GM12878 (cell line): Measurements from ENCODE around the gene RNF220. TPM values are rescaled to one million over a fixed set of nuclear protein-coding genes. Genes with fewer than 3 reads are reported as not detected.

Source experiments
- ATAC-seq: fragments of 200-7000 bp; cut with Tn5 transposase; 3 replicates; pipeline ENCODE4 v1.9.1; 2020; ENCODE audit warnings: mild to moderate bottlenecking, moderate library complexity
- BruUV-seq: library from RNA; stranded (reverse); fragments of 400-500 nt; replicated peaks from 2 replicates; lab custom pipeline; 2021; lab: Mats Ljungman, UMichigan
- CTCF ChIA-PET: fragments of 300-600 bp; sonication (Branson Sonifier 250); formaldehyde crosslinking; extraction: SDS; loops from one replicate; lab custom pipeline; 2021; ENCODE audit warnings: inconsistent platforms; lab: Yijun Ruan, JAX
- POLR2A ChIA-PET: fragments of 350-600 bp; formaldehyde crosslinking; extraction: SDS; loops from one replicate; lab custom pipeline; 2021; ENCODE audit warnings: inconsistent platforms; lab: Charles Lee
- RAD21 ChIA-PET: fragments of 300-600 bp; sonication (Branson Sonifier 250); formaldehyde crosslinking; loops from one replicate; lab custom pipeline; 2023; ENCODE audit warnings: antibody characterized with exemption; ENCODE audit not compliant: unreplicated experiment; lab: Charles Lee
- SMC1A ChIA-PET: fragments of 300-600 bp; sonication (Branson Sonifier 250); formaldehyde crosslinking; loops from one replicate; lab custom pipeline; 2023; ENCODE audit not compliant: unreplicated experiment, uncharacterized antibody; lab: Charles Lee
- DNase-seq: peaks from one replicate; pipeline ENCODE4 v3.0.0-alpha.2; 2011; ENCODE audit warnings: low read depth, low spot score
- FAIRE-seq: peaks from 3 replicates; lab custom pipeline; 2011; peaks lifted over from hg19 to GRCh38; lab: Jason Lieb, UNC
- H2AFZ ChIP-seq: 2 replicates; pipeline ENCODE4 v1.6.0; 2011; ENCODE audit warnings: low read depth, low read length, control low read depth; ENCODE audit not compliant: control insufficient read depth
- H3K27ac ChIP-seq: 2 replicates; pipeline ENCODE4 v1.5.1; 2011; ENCODE audit warnings: control low read depth; ENCODE audit not compliant: control insufficient read depth, insufficient read depth
- H3K27me3 ChIP-seq, 2 experiments: replicated peaks in 1 of 2; 2 replicates each; pipeline versions ENCODE4 v1.6.0 to v1.6.1; 2011; ENCODE audit warnings: low read length in 1 of 2; ENCODE audit not compliant: control insufficient read depth in 2 of 2, insufficient read depth in 2 of 2
- H3K36me3 ChIP-seq, 2 experiments: 2 replicates each; pipeline ENCODE4 v1.5.1; 2011; ENCODE audit warnings: low read length in 1 of 2; ENCODE audit not compliant: control insufficient read depth in 2 of 2, insufficient read depth in 2 of 2
- H3K4me1 ChIP-seq: 2 replicates; pipeline ENCODE4 v1.6.1; 2011; ENCODE audit warnings: mild to moderate bottlenecking, low read length, moderate library complexity, mixed read lengths; ENCODE audit not compliant: control insufficient read depth, insufficient read depth
- H3K4me2 ChIP-seq: 2 replicates; pipeline ENCODE4 v1.6.0; 2011; ENCODE audit warnings: control low read depth; ENCODE audit not compliant: control insufficient read depth, insufficient read depth
- H3K4me3 ChIP-seq: fragments of 200-600 bp; sonication (generic); 2 replicates; pipeline ENCODE4 v1.5.1; 2016
- H3K79me2 ChIP-seq: 2 replicates; pipeline ENCODE4 v1.6.0; 2011; ENCODE audit warnings: low read length; ENCODE audit not compliant: control insufficient read depth, insufficient read depth
- H3K9ac ChIP-seq: 2 replicates; pipeline ENCODE4 v1.8.0; 2011; ENCODE audit warnings: low read length, control low read depth, mixed read lengths; ENCODE audit not compliant: control insufficient read depth, insufficient read depth
- H3K9me3 ChIP-seq: replicated peaks from 3 replicates; pipeline ENCODE4 v1.5.1; 2011; ENCODE audit warnings: mild to moderate bottlenecking, low read length; ENCODE audit not compliant: control insufficient read depth, insufficient read depth
- H4K20me1 ChIP-seq: 2 replicates; pipeline ENCODE4 v1.6.0; 2011; ENCODE audit not compliant: control insufficient read depth, insufficient read depth
- FOS ChIP-seq: IDR thresholded peaks from 3 replicates; pipeline ENCODE4 v1.6.1; 2011; ENCODE audit warnings: borderline replicate concordance; ENCODE audit not compliant: insufficient read length; ENCODE audit errors: extremely low read depth
- HDAC6 ChIP-seq: fragments of 200-600 bp; sonication (generic); IDR thresholded peaks from one replicate; pipeline ENCODE4 v1.8.0; 2017; ENCODE audit warnings: antibody characterized with exemption; ENCODE audit not compliant: unreplicated experiment
- NFIC ChIP-seq: IDR thresholded peaks from 2 replicates; pipeline ENCODE4 v1.6.1; 2012; ENCODE audit warnings: low read depth, mild to moderate bottlenecking, inconsistent platforms, low read length, moderate library complexity
- POLR2AphosphoS2 ChIP-seq: IDR thresholded peaks from 2 replicates; pipeline ENCODE4 v1.6.1; 2011; ENCODE audit warnings: low read depth, mild to moderate bottlenecking, low read length, improper control_type of control experiment, moderate library complexity
- YY1 ChIP-seq: IDR thresholded peaks from 2 replicates; pipeline ENCODE4 v1.6.1; 2011; ENCODE audit warnings: low read depth, mild to moderate bottlenecking, low read length
- ZSCAN29 ChIP-seq: fragments of 450-650 bp; IDR thresholded peaks from 2 replicates; pipeline ENCODE4 v1.6.1; 2017; ENCODE audit warnings: mild to moderate bottlenecking, moderate library complexity
- WGBS: methylation state at CpG from one replicate; pipeline ENCODE4 v1.1.6; 2016; ENCODE audit warnings: low lambda C conversion rate; ENCODE audit not compliant: insufficient replicate concordance, insufficient coverage; ENCODE audit errors: missing lambda C conversion rate; 5-methylcytosine and 5-hydroxymethylcytosine counted together
- in situ Hi-C: fragments of 300-500 bp; cut with MboI; formaldehyde crosslinking; loops from 9 replicates; pipeline ENCODE4 v1.14.3; 2018; ENCODE audit warnings: mixed read lengths
- intact Hi-C: fragments of 100-400 bp; cut with micrococcal nuclease; formaldehyde crosslinking; loops from one replicate; pipeline ENCODE4 v1.14.2; 2022; ENCODE audit not compliant: unreplicated experiment
- polyA plus RNA-seq, 11 experiments: library from polyadenylated mRNA; depleted of rRNA in 4 of 11; unstranded in 6 of 11; stranded (reverse) in 5 of 11; fragments of >200 nt; fragmentation: Nextera tagmentation in 4 of 11; fragmentation: Illumina TruSeq in 1 of 11; extraction: Ambion mirVana in 4 of 11; extraction: Trizol in 1 of 11; gene quantifications; 1 replicate in 1 of 11; 2 replicates in 10 of 11; pipeline versions ENCODE4 v1.2.1 to v1.2.3, GENCODE V29; 2011 to 2016; ENCODE audit warnings: inconsistent platforms in 2 of 11, missing spikeins in 2 of 11, low read depth in 1 of 11
- total RNA-seq, 4 experiments: library from RNA; depleted of rRNA in 3 of 4; stranded (reverse); fragments of >200 nt in 3 of 4; fragmentation: Illumina TruSeq in 1 of 4; extraction: Trizol in 1 of 4; gene quantifications; 2 replicates each; pipeline versions ENCODE4 v1.2.1 to v1.2.3, GENCODE V29; 2013 to 2021
- TF ChIP-seq, protein P1 (sequence below): IDR thresholded peaks from 2 replicates; pipeline ENCODE4 v1.6.1; 2011; ENCODE audit warnings: low read depth, mild to moderate bottlenecking, low read length, moderate library complexity, borderline replicate concordance; ENCODE audit errors: extremely low read depth

The RNF220 gene
- total and polyA plus RNA-seq, 10 of the 15 experiments (the other 5 are each of a cell fraction or from before 2014, with no cell fraction given) = 4.6 to 84.1 (median 53.7) TPM

DNA sequence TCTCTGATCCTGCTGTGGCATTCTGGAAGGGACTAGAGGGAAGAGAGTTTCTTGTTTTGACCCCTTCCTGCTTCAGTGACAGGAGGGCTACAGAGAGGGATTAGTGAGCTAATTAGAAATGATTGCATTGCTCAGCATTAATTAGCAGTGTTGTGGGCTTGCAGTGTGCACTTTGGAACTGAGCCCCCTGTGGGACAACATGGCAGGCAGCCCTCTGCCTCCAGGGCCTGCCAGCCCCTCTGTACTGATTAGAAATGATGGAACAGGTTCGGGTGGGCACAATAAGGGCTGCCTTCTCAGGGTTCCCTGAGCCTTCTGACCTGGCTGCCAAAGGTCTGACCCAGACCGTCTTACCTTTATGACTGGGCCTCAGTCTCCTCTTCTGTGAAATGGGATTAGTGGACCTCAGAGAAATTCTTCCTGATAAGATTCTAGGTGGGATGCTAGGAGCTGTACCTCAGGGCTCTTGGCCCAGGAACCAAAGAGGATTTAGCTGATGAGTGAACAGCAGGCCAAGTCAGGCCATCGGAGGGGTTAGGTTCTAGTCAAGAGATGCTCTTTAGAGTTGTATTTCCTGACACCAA, 229.6 kb downstream of the RNF220 start:
- Histone ChIP-seq H3K36me3 (peaks cover 8 to 28% of the 10 kb centered on the region in 2 experiments), H3K4me1 (no peaks in the 10 kb centered on the region), H3K27me3 (no peaks in the 10 kb centered on the region), H3K9ac (no peak overlapping the region), H3K79me2 (peaks cover 19% of the 10 kb centered on the region), H3K9me3 (no peaks in the 10 kb centered on the region), H3K27ac (no peak overlapping the region), H3K4me2 (no peak overlapping the region; the same call in 1 of the 2 replicates), H2AFZ (no peak overlapping the region), H3K4me3 (no peak overlapping the region), H4K20me1 (no peaks in the 10 kb centered on the region)
- ATAC-seq (no peak), FAIRE-seq (no peak), DNase-seq (no peak)
- RAD21 ChIA-PET = interaction anchor here (1.4 kb wide), 1 partner anchor 18 kb away, joined by 4 read pairs; no protein-coding TSS in a partner anchor
- no TSS peak for BruUV-seq
- in situ Hi-C loops (no loop called here), intact Hi-C loops (no loop called here)
- SMC1A ChIA-PET = interaction anchor here (1.0 to 3.1 kb wide), 3 partner anchors 13 to 20 kb away, joined by 3 to 18 read pairs (median 6); no protein-coding TSS in a partner anchor
- CTCF ChIA-PET = interaction anchor here (1.5 to 5.7 kb wide), 4 partner anchors 13 to 417 kb away, joined by 5 to 70 read pairs (median 8); no protein-coding TSS in a partner anchor
- TF ChIP-seq HDAC6 = no peak
- TF ChIP-seq POLR2AphosphoS2 = no peak
- TF ChIP-seq YY1 = no peak
- TF ChIP-seq FOS = no peak
- TF ChIP-seq, protein P1, sequence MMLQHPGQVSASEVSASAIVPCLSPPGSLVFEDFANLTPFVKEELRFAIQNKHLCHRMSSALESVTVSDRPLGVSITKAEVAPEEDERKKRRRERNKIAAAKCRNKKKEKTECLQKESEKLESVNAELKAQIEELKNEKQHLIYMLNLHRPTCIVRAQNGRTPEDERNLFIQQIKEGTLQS = no peak
- no peak for TF ChIP-seq ZSCAN29
- TF ChIP-seq NFIC = no peak
- 79% methylated on average over 3 of the region's 3 CpGs for WGBS
- POLR2A ChIA-PET = interaction anchor here (0.9 kb wide), 1 partner anchor 17 kb away, joined by 4 read pairs; no protein-coding TSS in a partner anchor
